Activated CD4-positive, alpha-beta T cell treated with anti-CD3 and anti-CD28 coated beads for 24 hours (primary cell): ENCODE data around the gene SPATA24.
"Not testable (repeated sequence)": the region's sequence is repeated elsewhere in the genome, so short reads cannot be mapped to it uniquely, and the experiment has no call there.

Experiments used
- DNase-seq, 2 donors: peaks; one replicate each; pipeline ENCODE4 v3.0.0-alpha.2; 2020; ENCODE audit warnings: low read depth in 2 of 2

The SPATA24 gene

DNA sequence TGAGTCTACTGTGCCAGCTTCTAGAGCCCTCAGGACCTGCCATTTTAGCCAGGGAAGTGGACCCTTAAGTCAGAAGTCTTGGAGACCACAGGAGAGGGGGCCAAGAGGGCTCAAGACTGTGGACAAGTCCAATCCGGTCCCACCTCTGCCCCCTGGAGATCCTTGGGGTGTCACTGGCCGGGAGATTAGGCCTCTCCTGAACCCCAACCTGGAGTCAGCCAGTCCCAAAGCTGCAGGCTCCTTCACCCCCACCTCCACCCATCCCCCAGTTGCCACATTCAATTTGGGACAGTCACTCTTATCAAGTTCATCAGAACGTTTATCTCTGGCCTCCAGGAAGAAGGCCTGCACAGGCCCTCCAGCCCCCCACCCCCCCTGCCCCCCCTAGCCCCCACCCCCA is 21.1 kb downstream of the SPATA24 start:
- no peak for DNase-seq

DNA sequence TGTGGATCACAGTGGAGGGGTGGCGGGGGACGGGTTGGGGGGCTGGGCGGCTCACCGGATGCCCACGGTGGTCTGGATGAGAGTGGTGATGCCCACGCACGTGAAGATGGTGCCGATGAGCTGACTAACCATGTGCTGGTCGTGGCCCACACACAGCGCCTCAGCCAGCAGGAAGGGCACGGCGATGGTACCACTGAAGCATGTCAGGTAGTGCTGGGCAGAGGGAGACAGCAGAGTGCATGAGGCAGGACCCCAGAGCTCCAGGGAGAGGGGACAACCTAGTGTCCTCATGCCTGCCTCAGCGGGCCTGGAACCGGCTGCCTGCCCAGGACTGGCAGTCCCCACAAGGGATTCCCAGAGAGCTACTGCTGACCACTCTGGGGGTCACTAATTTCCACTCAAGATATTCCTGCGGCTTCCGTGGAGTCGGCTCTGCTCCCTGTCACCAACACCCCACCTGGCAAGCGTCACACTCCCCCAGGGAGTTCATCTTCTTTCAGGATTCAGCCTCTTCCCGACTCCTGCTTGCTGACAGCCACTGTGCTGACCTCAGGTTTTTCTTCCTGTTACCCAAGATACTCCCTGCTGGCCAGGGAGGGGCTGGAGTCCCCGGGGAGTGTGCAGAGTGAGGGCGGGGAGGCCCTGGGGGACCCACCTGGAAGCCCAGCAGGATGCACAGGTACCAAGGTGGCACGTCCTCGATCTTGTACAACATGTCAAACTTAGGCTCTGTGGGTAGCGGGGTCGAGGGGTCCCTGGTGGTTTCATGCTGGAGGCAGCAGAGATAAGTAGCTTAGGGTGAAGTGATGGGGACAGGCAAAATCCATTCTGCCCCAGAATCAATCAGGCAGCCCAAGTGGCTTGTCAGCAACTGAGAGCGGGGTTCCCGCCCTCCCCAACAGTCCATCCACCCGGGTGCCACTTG is 21.8 kb downstream of the SPATA24 start:
- no peak for DNase-seq

DNA sequence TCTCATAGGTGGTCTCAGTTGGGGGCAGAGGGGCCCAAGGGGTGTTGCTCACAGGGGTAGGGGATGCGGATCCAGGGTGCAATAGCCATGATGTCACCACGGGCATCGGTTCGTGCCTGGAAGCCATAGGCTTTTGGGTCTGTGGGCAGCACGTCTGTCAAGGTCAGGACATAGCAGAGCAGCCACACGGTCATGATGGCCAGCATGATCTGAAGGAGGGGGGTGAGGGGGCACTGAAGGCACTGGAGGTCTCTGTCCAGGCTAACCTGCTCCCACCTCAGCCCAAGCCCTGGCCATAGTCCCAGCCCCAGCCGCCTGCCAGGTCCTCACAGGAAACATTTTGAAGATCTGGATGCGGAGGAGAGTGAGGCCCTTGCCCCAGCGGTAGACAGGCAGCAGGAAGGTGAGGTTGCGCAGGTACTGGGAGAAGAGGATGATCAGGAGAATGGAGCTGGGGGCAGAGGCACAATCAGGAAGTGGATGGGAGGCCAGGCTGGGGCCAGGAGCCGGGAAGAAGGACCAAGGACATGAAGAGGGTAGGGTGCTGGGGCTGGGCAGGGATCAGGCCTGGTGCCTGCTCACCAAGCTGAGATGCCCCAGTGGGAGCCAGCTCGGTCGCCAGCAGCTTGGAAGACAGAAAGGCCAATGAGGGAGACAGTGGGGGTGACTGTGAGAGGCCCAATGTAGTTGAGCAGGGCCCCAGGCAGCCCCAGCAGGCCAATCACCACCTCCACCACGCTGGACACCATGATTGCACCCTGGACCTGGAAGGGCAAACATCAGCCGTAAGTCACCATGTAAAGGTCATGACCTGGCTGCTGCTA is 24.1 kb downstream of the SPATA24 start:
- no peak for DNase-seq

DNA sequence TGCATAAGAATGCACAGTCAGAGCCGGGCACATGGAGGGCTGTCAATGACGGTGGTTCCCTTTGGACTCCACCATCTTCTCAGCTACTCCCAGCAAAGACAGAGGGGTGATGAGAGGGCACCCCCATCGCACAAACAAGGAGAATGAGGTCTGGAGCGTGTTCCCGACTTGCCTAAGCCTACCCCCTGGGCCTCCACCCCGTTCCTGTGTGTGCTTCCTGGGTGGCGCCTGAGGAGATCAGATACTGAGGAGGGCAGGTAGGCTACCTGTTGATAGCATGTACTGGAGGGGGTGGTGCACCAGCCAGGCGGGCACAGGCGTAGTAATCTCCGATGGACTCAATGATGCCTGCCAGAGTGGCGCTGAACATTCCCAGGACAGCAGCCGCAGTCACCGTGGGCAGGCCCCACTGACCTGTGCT is 24.9 kb downstream of the SPATA24 start:
- DNase-seq, result no peak

- no peak for DNase-seq
Measured at GRCh38 chr5:139378101-139378825, 25.6 kb downstream of the SPATA24 start.

DNA sequence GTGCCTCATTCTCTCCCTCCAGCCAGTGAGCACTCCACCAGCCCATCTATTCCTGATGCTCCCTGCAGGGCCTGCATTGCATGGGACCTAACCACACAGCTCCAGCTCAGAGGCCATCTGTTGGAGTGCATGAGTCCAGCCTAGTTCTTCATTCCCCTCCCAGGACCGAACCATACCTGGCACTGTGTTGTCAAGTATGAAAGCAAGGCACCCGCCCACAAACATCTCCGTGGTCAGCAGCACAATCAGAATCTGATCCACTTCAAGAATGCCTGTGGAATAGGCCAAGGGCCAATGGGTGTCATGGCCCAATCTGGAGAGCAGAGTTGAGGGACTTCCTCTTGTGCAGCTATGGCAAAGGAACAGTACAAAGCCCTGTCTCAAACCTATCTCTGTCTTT is 26.7 kb downstream of the SPATA24 start:
- DNase-seq, result no peak

DNA sequence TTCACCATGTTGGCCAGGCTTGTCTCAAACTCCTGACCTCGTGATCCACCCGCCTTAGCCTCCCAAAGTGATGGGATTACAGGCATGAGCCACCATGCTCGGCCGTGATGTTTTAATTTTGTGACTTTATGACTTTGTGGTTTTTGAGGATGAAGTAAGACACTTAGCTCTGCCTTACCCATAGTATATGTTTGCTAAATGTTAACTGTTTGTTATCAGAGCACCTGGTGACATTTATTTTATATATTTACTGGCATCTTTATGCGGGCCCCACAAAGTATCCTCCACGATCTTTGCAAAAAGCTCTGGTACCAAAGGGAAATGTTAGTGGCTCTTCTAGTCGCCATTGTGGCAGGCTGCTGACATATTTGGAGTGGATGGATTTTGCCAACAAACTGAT is 27.5 kb downstream of the SPATA24 start:
- DNase-seq, result no peak

- DNase-seq, result no peak
Measured at GRCh38 chr5:139374909-139375308, 29.0 kb downstream of the SPATA24 start.

DNA sequence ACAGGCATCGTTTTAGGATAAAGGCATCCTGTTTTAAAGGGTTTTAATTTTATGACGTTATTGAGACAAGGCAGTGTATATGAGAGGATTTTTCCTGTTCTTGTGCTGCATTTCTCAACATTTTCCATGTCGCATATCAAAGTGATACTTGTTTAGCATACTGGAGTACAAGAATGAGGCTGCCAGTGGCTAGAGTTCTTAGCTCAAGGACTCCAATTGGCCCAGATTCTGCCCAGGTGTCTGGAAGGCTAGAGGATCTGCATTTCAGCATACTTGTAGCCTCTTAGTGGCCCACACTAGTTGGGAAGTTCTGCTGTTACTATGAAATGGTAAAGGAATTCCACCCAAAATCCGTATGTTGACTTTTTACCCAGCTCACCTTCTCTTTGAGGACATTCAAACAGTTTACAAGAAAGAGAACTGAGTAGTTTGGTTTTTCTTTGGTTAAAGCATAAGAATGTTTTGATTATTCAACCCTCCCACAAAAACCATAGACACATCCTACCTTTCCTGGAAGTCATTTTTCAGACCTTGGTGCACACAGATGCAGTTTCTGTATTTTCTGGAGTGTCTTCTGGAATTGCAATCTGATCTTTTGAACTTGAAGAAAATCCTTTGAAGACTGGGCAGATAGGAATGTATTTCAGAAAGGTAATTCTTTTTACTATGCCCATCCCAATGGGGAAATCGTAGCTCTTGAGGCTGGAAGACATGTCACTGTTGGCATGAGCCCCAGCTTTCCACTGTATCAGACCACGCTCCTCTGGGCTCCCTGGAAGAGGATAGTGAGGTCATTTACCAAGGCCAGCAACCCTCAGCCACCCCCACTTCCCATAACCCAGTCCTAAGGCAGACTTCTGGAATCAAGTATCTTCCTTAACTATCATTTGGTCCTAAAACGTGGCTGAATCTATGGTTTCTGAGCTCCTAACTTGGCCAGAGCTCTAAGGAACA is 32.1 kb downstream of the SPATA24 start:
- no peak for DNase-seq

DNA sequence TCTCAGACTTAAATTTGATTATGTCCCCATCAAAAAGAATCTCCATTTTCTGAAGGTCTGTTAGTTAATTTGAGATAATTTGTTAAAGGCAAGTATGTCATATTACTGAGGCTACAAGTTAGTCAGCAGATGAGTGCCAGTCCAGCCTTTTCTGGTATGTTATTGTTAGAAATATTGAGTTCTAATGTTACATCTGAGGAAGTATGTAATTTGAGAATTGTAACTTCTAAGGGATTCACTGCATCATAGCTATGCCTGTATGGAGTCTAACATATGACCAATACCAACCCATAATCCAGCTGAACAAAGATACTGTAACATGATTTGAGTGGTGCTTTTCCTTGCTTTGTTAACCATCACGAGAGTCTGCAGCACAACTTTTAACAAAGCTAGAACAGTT is 34.7 kb downstream of the SPATA24 start:
- DNase-seq, result no peak

DNA sequence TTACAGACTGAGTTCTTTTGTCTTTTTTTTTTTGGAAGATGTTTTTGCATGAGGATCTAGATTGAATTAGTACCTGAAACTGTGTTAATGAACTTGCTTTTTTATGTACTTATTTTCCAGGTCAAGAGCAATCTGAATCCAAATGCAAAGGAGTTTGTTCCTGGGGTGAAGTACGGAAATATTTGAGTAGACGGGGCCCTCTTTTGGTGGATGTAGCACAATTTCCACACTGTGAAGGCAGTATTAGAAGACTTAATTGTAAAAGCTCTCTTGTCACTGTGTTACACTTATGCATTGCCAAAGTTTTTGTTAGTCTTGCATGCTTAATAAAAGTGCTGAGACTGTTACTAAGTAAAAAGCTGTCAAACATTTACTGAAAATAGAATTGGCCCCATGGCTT is 35.3 kb downstream of the SPATA24 start:
- DNase-seq, result no peak

- no peak for DNase-seq
Measured at GRCh38 chr5:139364466-139364865, 39.4 kb downstream of the SPATA24 start.

DNA sequence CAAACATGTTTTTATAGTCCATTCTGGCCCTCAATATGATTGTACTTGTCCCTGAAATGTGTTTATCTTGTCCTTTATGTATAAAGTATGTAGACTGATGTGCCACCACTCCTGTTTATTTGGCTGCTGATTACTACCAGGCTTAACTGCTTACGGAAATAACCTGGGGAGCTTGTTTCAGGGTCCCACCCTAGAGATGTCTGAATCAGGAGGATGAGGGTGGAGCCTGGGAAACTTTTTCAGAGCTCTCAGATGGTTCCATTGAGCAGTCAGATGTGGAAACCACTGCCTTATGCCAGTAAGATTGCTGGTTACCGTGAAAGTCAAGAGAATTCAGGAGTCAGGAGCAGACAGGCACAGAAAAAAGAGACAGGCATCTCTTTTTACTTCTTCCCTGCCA is 40.0 kb downstream of the SPATA24 start:
- DNase-seq, result no peak

GRCh38 chr5:139361835-139362429 is 42.0 kb downstream of the SPATA24 start:
- DNase-seq, result no peak

GRCh38 chr5:139360384-139360783 is 43.5 kb downstream of the SPATA24 start:
- DNase-seq, result no peak

DNA sequence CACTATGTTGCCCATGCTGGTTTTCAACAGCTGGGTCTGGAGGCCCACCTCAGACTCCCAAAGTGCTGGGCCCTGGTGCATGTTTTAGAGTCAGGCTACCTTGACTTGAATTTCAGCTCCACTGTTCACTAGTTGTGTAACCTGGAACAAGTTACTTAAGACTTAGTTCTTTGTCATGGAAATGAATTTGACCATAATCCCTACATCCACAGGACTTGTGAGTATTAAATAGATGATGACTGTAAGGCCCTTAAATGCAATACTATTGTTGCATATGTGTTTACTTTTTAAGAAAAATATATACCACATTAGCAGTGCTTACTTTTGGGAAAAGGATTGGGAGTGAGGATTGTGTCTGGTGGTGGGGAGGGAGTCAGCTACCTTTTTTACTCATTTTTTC is 45.8 kb downstream of the SPATA24 start:
- DNase-seq, result no peak

DNA sequence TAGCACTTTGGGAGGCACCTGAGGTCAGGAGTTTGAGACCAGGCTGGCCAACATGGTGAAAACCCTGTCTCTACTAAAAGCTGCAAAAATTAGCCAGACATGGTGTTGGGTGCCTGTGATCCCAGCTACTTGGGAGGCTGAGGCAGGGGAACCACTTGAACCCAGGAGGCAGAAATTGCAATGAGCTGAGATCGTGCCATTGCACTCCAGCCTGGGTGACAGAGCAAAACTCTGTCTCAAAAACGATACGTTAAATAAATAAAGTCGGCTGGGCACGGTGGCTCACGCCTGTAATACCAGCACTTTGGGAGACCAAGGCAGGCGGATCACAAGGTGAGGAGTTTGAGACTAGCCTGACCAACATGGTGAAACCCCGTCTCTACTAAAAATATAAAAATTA is 48.0 kb downstream of the SPATA24 start:
- not testable (repeated sequence) for DNase-seq

DNA sequence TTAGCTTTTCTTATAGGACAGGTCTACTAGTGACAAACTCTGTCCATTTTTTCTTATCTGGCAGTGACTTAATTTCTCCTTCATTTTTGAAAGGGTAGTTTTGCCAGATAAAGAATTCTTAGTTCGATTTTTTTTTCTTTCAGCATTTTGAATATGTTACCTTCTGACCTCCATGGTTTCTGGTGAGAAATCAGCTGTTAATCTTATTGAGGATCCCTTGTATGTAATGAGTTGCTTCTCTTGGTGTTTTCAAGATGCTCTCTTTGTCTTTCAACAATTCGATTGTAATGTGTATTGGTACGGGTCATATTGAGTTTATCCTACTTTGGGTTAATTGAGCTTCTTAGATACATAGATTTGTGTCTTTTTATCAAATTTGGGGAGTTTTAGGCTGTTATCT is 49.7 kb downstream of the SPATA24 start:
- no peak for DNase-seq

GRCh38 chr5:139347863-139348262 is 56.0 kb downstream of the SPATA24 start:
- not testable (repeated sequence) for DNase-seq
